ENCODE data around the gene COL8A2. TPM values are rescaled to one million over a fixed set of nuclear protein-coding genes. Genes with fewer than 3 reads are reported as not detected.

COL8A2 gene
- total and polyA plus RNA-seq, 2 experiments from 2014 or later = 3.2 to 30.5 TPM

DNA sequence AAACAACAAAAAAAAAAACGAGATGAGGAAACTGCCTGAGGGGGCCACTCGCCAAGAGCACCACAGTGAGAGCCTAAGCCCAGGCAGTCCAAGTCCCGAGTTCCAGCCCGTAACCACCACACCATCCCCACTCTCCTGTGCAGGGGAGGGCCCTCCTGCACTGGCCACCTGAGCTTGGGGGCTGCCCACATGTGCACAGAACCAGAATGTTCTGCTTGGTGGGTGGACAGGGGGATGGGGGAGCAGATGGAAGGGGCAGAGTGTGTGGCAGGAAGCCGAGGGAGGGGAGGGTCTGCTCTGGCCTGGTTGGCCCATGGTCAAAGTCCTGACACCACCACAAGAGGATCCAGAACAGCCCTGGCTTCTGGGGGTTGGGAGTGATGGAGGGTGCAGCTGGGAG is 18.8 kb downstream of the COL8A2 start:
- H3K4me2 ChIP-seq (ENCODE audit: unreplicated experiment) = no peak overlapping the region
- no peak for DNase-seq
- TF ChIP-seq EZH2phosphoT487 (IDR thresholded peaks at IDR 0.05; ENCODE audit: insufficient read depth, low read depth) (no peak), EZH2 (IDR thresholded peaks at IDR 0.05; ENCODE audit: insufficient read depth, poor library complexity, severe bottlenecking) (no peak)
- in situ Hi-C loops (cut with MboI) = loop anchor here (10.0 kb wide), 1 partner anchor 189 kb away; no protein-coding TSS in a partner anchor
- H3K4me1 ChIP-seq (ENCODE audit: insufficient read depth) = peaks cover 13% of the 10 kb centered on the region
- no peak overlapping the region for H2AFZ ChIP-seq
- no peak overlapping the region for H3K27ac ChIP-seq
- no peaks in the 10 kb centered on the region for H4K20me1 ChIP-seq (ENCODE audit: insufficient read depth)
- H3K4me3 ChIP-seq = no peak overlapping the region
- 48 to 49% methylated on average over 5 of the region's 5 CpGs for WGBS, 2 experiments (ENCODE audit: low coverage in 1 of 2, low lambda C conversion rate in 2 of 2, missing lambda C conversion rate in 2 of 2)
- H3K36me3 ChIP-seq (ENCODE audit: low read depth) = no peaks in the 10 kb centered on the region
- H3K9me3 ChIP-seq (ENCODE audit: low read depth) = no peaks in the 10 kb centered on the region
- no peak overlapping the region for H3K9ac ChIP-seq
- no peaks in the 10 kb centered on the region for H3K27me3 ChIP-seq (replicated peaks; ENCODE audit: insufficient read depth)
- H3F3A ChIP-seq (ENCODE audit: insufficient read depth) = 0 out of 2 replicates have a peak, but pooled peaks cover 3% of the 10 kb centered on the region
- no peaks in the 10 kb centered on the region for H3K9me2 ChIP-seq (ENCODE audit: insufficient read depth)
- H3K79me2 ChIP-seq (ENCODE audit: insufficient read depth) = no peaks in the 10 kb centered on the region

DNA sequence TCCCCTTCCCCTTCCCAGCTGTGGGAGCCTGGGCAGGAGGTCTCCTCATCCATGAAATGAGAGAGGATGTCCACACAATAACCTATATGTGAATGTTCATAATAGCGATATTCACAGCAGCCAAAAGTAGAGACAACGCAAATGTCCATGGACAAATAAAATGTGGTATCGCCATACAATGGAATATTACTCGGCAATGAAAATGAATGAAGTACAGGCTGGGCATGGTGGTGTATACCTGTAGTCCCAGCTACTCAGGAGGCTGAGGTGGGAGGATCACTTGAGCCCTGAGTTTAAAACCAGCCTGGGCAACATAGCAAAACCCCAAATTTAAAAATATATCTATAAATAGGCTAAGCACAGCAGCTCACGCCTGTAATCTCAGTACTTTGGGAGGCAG is 23.5 kb downstream of the COL8A2 start:
- in situ Hi-C loops (cut with MboI) = loop anchor here (10.0 kb wide), 1 partner anchor 193 kb away; no protein-coding TSS in a partner anchor
- Histone ChIP-seq H4K20me1 (ENCODE audit: insufficient read depth) (no peaks in the 10 kb centered on the region), H3K79me2 (ENCODE audit: insufficient read depth) (no peaks in the 10 kb centered on the region), H3K9ac (no peak overlapping the region), H3K4me3 (no peak overlapping the region), H3K4me2 (ENCODE audit: unreplicated experiment) (no peak overlapping the region), H2AFZ (no peak overlapping the region), H3K36me3 (ENCODE audit: low read depth) (no peaks in the 10 kb centered on the region), H3K4me1 (ENCODE audit: insufficient read depth) (0 out of 2 replicates have a peak, but pooled peaks cover 3% of the 10 kb centered on the region), H3F3A (ENCODE audit: insufficient read depth) (no peaks in the 10 kb centered on the region), H3K27me3 (replicated peaks; ENCODE audit: insufficient read depth) (no peaks in the 10 kb centered on the region), H3K9me2 (ENCODE audit: insufficient read depth) (no peaks in the 10 kb centered on the region), H3K9me3 (ENCODE audit: low read depth) (no peaks in the 10 kb centered on the region), H3K27ac (no peak overlapping the region)
- 96 to 99% methylated on average over 5 of the region's 5 CpGs for WGBS, 2 experiments (ENCODE audit: low coverage in 1 of 2, low lambda C conversion rate in 2 of 2, missing lambda C conversion rate in 2 of 2)
- no peak for DNase-seq
- TF ChIP-seq EZH2 (IDR thresholded peaks at IDR 0.05; ENCODE audit: insufficient read depth, poor library complexity, severe bottlenecking) = no peak
- no peak for TF ChIP-seq EZH2phosphoT487 (IDR thresholded peaks at IDR 0.05; ENCODE audit: insufficient read depth, low read depth)

GRCh38 chr1:36100376-36100775 is 24.6 kb downstream of the COL8A2 start:
- peaks cover 4% of the 10 kb centered on the region; the same call in 1 of the 2 replicates for H3F3A ChIP-seq (ENCODE audit: insufficient read depth)
- in situ Hi-C loops (cut with MboI) = loop anchor here (10.0 kb wide), 1 partner anchor 194 kb away; no protein-coding TSS in a partner anchor
- 0 out of 2 replicates have a peak, but pooled peaks cover 3% of the 10 kb centered on the region for H3K4me1 ChIP-seq (ENCODE audit: insufficient read depth)
- TF ChIP-seq EZH2 (IDR thresholded peaks at IDR 0.05; ENCODE audit: insufficient read depth, poor library complexity, severe bottlenecking) (no peak), EZH2phosphoT487 (IDR thresholded peaks at IDR 0.05; ENCODE audit: insufficient read depth, low read depth) (no peak)
- DNase-seq = peak; percentile 34
- no peak overlapping the region for H3K4me3 ChIP-seq
- no peaks in the 10 kb centered on the region for H3K9me3 ChIP-seq (ENCODE audit: low read depth)
- no peaks in the 10 kb centered on the region for H3K79me2 ChIP-seq (ENCODE audit: insufficient read depth)
- no peaks in the 10 kb centered on the region for H3K9me2 ChIP-seq (ENCODE audit: insufficient read depth)
- H3K36me3 ChIP-seq (ENCODE audit: low read depth) = no peaks in the 10 kb centered on the region
- H3K27ac ChIP-seq = no peak overlapping the region
- peak overlapping the region; percentile 54 for H2AFZ ChIP-seq
- no peak overlapping the region for H3K9ac ChIP-seq
- H3K4me2 ChIP-seq (ENCODE audit: unreplicated experiment) = peak overlapping the region; percentile 14
- no peaks in the 10 kb centered on the region for H4K20me1 ChIP-seq (ENCODE audit: insufficient read depth)
- H3K27me3 ChIP-seq (replicated peaks; ENCODE audit: insufficient read depth) = no peaks in the 10 kb centered on the region
- 52% methylated on average over 6 of the region's 6 CpGs for WGBS, 2 experiments (ENCODE audit: low coverage in 1 of 2, low lambda C conversion rate in 2 of 2, missing lambda C conversion rate in 2 of 2)

GRCh38 chr1:36099681-36100341 is 25.2 kb downstream of the COL8A2 start:
- no peaks in the 10 kb centered on the region for H3K79me2 ChIP-seq (ENCODE audit: insufficient read depth)
- 34 to 36% methylated on average over 12 to 18 of the region's 18 CpGs for WGBS, 2 experiments (ENCODE audit: low coverage in 1 of 2, low lambda C conversion rate in 2 of 2, missing lambda C conversion rate in 2 of 2)
- H3F3A ChIP-seq (ENCODE audit: insufficient read depth) = peaks cover 7% of the 10 kb centered on the region; the same call in 1 of the 2 replicates
- TF ChIP-seq EZH2phosphoT487 (IDR thresholded peaks at IDR 0.05; ENCODE audit: insufficient read depth, low read depth) (no peak), EZH2 (IDR thresholded peaks at IDR 0.05; ENCODE audit: insufficient read depth, poor library complexity, severe bottlenecking) (no peak)
- in situ Hi-C loops (cut with MboI) = loop anchor here (10.0 kb wide), 1 partner anchor 195 kb away; no protein-coding TSS in a partner anchor
- peak; percentile 79 for DNase-seq
- no peaks in the 10 kb centered on the region for H3K9me3 ChIP-seq (ENCODE audit: low read depth)
- peak overlapping the region; percentile 54 for H2AFZ ChIP-seq
- H3K4me2 ChIP-seq (ENCODE audit: unreplicated experiment) = peak overlapping the region; percentile 14
- H3K9me2 ChIP-seq (ENCODE audit: insufficient read depth) = no peaks in the 10 kb centered on the region
- no peak overlapping the region for H3K4me3 ChIP-seq
- H4K20me1 ChIP-seq (ENCODE audit: insufficient read depth) = no peaks in the 10 kb centered on the region
- 0 out of 2 replicates have a peak, but pooled peaks cover 3% of the 10 kb centered on the region for H3K4me1 ChIP-seq (ENCODE audit: insufficient read depth)
- no peaks in the 10 kb centered on the region for H3K27me3 ChIP-seq (replicated peaks; ENCODE audit: insufficient read depth)
- no peaks in the 10 kb centered on the region for H3K36me3 ChIP-seq (ENCODE audit: low read depth)
- no peak overlapping the region for H3K27ac ChIP-seq
- no peak overlapping the region for H3K9ac ChIP-seq
